T-helper 17 cell (primary cell): ENCODE measurements around the gene MCM6. TPM values are rescaled to one million over a fixed set of nuclear protein-coding genes. Genes with fewer than 3 reads are reported as not detected.

ENCODE experiments used
- total RNA-seq, 4 donors: library from RNA in 2 of 4; stranded (reverse) in 2 of 4; gene quantifications; one replicate each; pipeline ENCODE4 v1.2.3 and lab custom pipeline; 2022 to 2026

Gene MCM6
- total RNA-seq, 2 donors from 2014 or later: 19.5 to 30.9 TPM

Other genes starting within 250 kb of the MCM6 start
- gene UBXN4, start 134.6 kb downstream of the MCM6 start, total RNA-seq: 100 to 1,000 TPM; 128 to 138 TPM
- under 1 TPM; 0.07 to 0.10 TPM for gene LCT, start 39.3 kb downstream of the MCM6 start, total RNA-seq
- 10 to 100 TPM; 53.8 to 72.1 TPM for gene DARS1, start 109.2 kb upstream of the MCM6 start, total RNA-seq
- 1,000 to 10,000 TPM; 1,189 to 1,429 TPM for gene CXCR4, start 241.7 kb upstream of the MCM6 start, total RNA-seq